WTC11 (cell line): ENCODE data around the gene GNAO1.

Experiments used
- AFF4 ChIP-seq: sonication (generic); formaldehyde crosslinking; IDR thresholded peaks from 2 replicates; pipeline ENCODE4 v1.8.1; 2023; ENCODE audit warnings: mild to moderate bottlenecking, missing genetic modification reagents, borderline replicate concordance
- ATF2 ChIP-seq: sonication (generic); formaldehyde crosslinking; IDR thresholded peaks from 2 replicates; pipeline ENCODE4 v1.8.1; 2022; ENCODE audit warnings: low read depth, missing genetic modification reagents, borderline replicate concordance
- CTCF ChIP-seq: fragments of 200-600 bp; IDR thresholded peaks from 2 replicates; pipeline ENCODE4 v1.8.0; 2022; ENCODE audit warnings: antibody characterized with exemption
- ESRRA ChIP-seq: sonication (generic); formaldehyde crosslinking; IDR thresholded peaks from 2 replicates; pipeline ENCODE4 v1.8.1; 2022; ENCODE audit warnings: mild to moderate bottlenecking, missing genetic modification reagents, borderline replicate concordance
- ETV6 ChIP-seq: sonication (generic); formaldehyde crosslinking; IDR thresholded peaks from 2 replicates; pipeline ENCODE4 v1.8.1; 2022; ENCODE audit warnings: mild to moderate bottlenecking, missing genetic modification reagents
- FOXJ3 ChIP-seq: sonication (generic); formaldehyde crosslinking; IDR thresholded peaks from 2 replicates; pipeline ENCODE4 v1.9.0; 2021; ENCODE audit warnings: missing genetic modification reagents, mild to moderate bottlenecking, borderline replicate concordance
- MLX ChIP-seq: sonication (generic); formaldehyde crosslinking; IDR thresholded peaks from 2 replicates; pipeline ENCODE4 v1.8.1; 2023; ENCODE audit warnings: mild to moderate bottlenecking, missing genetic modification reagents, moderate library complexity
- NR2C2 ChIP-seq: sonication (generic); formaldehyde crosslinking; IDR thresholded peaks from 2 replicates; pipeline ENCODE4 v1.8.0; 2022; ENCODE audit warnings: mild to moderate bottlenecking, missing genetic modification reagents
- TCF7 ChIP-seq: sonication (generic); formaldehyde crosslinking; IDR thresholded peaks from 2 replicates; pipeline ENCODE4 v1.8.0; 2022; ENCODE audit warnings: mild to moderate bottlenecking, low read depth, missing genetic modification reagents, moderate library complexity
- ZNF219 ChIP-seq: sonication (generic); formaldehyde crosslinking; IDR thresholded peaks from 2 replicates; pipeline ENCODE4 v1.8.0; 2023; ENCODE audit warnings: missing genetic modification reagents, mild to moderate bottlenecking, borderline replicate concordance
- TF ChIP-seq, protein P1 (sequence below): sonication (generic); formaldehyde crosslinking; IDR thresholded peaks from 2 replicates; pipeline ENCODE4 v1.8.0; 2022; ENCODE audit warnings: mild to moderate bottlenecking, missing genetic modification reagents

DNA sequence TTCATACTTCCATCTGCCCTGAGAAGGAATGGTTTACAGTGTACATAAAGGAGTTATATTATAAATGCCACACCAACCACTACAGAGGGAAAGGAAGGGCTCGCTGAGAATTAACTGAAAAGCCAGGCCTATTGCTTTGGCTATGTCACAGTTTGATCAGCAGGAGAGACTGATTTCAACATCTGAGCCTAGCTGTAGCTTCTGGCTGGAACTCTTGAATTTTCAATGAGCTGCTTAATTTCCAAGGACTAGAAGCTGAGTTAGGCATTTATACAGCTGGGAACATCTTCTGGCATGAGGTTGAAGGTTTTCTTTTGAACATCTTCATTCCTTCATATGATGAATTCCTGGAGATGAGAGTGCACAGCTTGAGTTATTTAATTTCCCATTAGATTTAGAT, 47.6 kb upstream of the GNAO1 start:
- TF ChIP-seq ZNF219 (no peak), CTCF (no peak), FOXJ3 (CRISPR knock-in tag) (no peak), ATF2 (CRISPR knock-in tag) (no peak), TCF7 (CRISPR knock-in tag) (no peak), NR2C2 (CRISPR knock-in tag) (no peak), AFF4 (CRISPR knock-in tag) (no peak), MLX (no peak), ESRRA (CRISPR knock-in tag) (no peak), ETV6 (CRISPR knock-in tag) (no peak)
- TF ChIP-seq, protein P1, sequence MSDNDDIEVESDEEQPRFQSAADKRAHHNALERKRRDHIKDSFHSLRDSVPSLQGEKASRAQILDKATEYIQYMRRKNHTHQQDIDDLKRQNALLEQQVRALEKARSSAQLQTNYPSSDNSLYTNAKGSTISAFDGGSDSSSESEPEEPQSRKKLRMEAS (CRISPR knock-in tag): no peak
